ENCODE results near the gene EPB41L2.

- no peak for TF ChIP-seq CTCF (IDR thresholded peaks at IDR 0.05)
- TF ChIP-seq ZFX (IDR thresholded peaks at IDR 0.05; ENCODE audit: borderline replicate concordance): no peak
These were observed 22.2 kb downstream of the EPB41L2 start for GRCh38 chr6:131040866-131041265.
